K562 (cell line): ENCODE measurements around the gene FAHD2A. TPM values are rescaled to one million over a fixed set of nuclear protein-coding genes. Genes with fewer than 3 reads are reported as not detected.

Source experiments
- ATAC-seq: fragments of 200-7000 bp; cut with Tn5 transposase; 3 replicates; pipeline ENCODE4 v1.9.1; 2020; ENCODE audit warnings: moderate library complexity
- BruUV-seq: library from RNA; stranded (reverse); fragments of 400-500 nt; replicated peaks from 2 replicates; lab custom pipeline; 2021; lab: Mats Ljungman, UMichigan
- CTCF ChIA-PET: fragments of 300-600 bp; formaldehyde crosslinking; extraction: SDS; loops from one replicate; lab custom pipeline; 2021; ENCODE audit warnings: low intra/inter-chr PET ratio; lab: Yijun Ruan, JAX
- POLR2A ChIA-PET: fragments of 300-600, 350-650 bp; sonication (Branson Sonifier 250); formaldehyde crosslinking; extraction: SDS; loops from one replicate; lab custom pipeline; 2021; ENCODE audit warnings: antibody characterized with exemption, inconsistent platforms; lab: Yijun Ruan, JAX
- DNase-seq, 4 experiments: peaks; one replicate each; pipeline versions ENCODE4 v3.0.0 to v3.0.0-alpha.2; 2011 to 2018; ENCODE audit warnings: low spot score in 3 of 4, mixed read lengths in 3 of 4; ENCODE audit errors: extremely low read depth in 1 of 4
- FAIRE-seq: peaks from 2 replicates; lab custom pipeline; 2011; peaks lifted over from hg19 to GRCh38; lab: Jason Lieb, UNC
- H2AFZ ChIP-seq: 2 replicates; pipeline ENCODE4 v1.6.0; 2011; ENCODE audit warnings: low read depth, low read length, control low read depth, inconsistent platforms
- H3K27ac ChIP-seq: fragments of 200-600 bp; 3 replicates; pipeline ENCODE4 v1.8.0; 2011; ENCODE audit warnings: low read depth, mild to moderate bottlenecking, control low read depth, inconsistent platforms, low read length, moderate library complexity, mixed read lengths; ENCODE audit errors: extremely low read depth
- H3K27me3 ChIP-seq, 2 experiments: fragments of 300-600 bp in 1 of 2; 2 replicates in 1 of 2; 3 replicates in 1 of 2; pipeline versions ENCODE4 v1.6.0 to v1.8.0; 2011; ENCODE audit warnings: inconsistent platforms in 2 of 2, low read length in 2 of 2, mild to moderate bottlenecking in 1 of 2, mixed read lengths in 1 of 2, moderate library complexity in 1 of 2; ENCODE audit not compliant: control insufficient read depth in 2 of 2, insufficient read depth in 2 of 2
- H3K36me3 ChIP-seq: fragments of 300-600 bp; 3 replicates; pipeline ENCODE4 v1.8.0; 2011; ENCODE audit warnings: mild to moderate bottlenecking, low read length, inconsistent platforms; ENCODE audit not compliant: control insufficient read depth, insufficient read depth
- H3K4me1 ChIP-seq, 2 experiments: fragments of 200-600 bp in 1 of 2; replicated peaks in 1 of 2; 2 replicates in 1 of 2; 3 replicates in 1 of 2; pipeline versions ENCODE4 v1.5.1 to v1.8.0; 2011; ENCODE audit warnings: inconsistent platforms in 2 of 2, low read length in 2 of 2, mild to moderate bottlenecking in 1 of 2, mixed read lengths in 1 of 2, moderate library complexity in 1 of 2; ENCODE audit not compliant: control insufficient read depth in 2 of 2, insufficient read depth in 2 of 2
- H3K4me2 ChIP-seq: 2 replicates; pipeline ENCODE4 v1.6.1; 2011; ENCODE audit warnings: low read length, control low read depth, inconsistent platforms, mixed read lengths; ENCODE audit not compliant: insufficient read depth
- H3K4me3 ChIP-seq: fragments of 200-600 bp; sonication (generic), shearing (Covaris generic); 2 replicates; pipeline ENCODE4 v1.5.1; 2016; ENCODE audit warnings: control low read depth, inconsistent platforms
- H3K79me2 ChIP-seq: fragments of 200-600 bp; 3 replicates; pipeline ENCODE4 v1.8.0; 2011; ENCODE audit warnings: low read length, inconsistent platforms; ENCODE audit not compliant: control insufficient read depth, insufficient read depth
- H3K9ac ChIP-seq, 2 experiments: 2 replicates each; pipeline versions ENCODE4 v1.6.0 to v1.6.1; 2011; ENCODE audit warnings: low read depth in 2 of 2, low read length in 2 of 2, control low read depth in 1 of 2, inconsistent platforms in 1 of 2, mild to moderate bottlenecking in 1 of 2, mixed read lengths in 1 of 2; ENCODE audit not compliant: insufficient read depth in 1 of 2
- H3K9me1 ChIP-seq: one replicate; pipeline ENCODE4 v1.6.0; 2011; ENCODE audit warnings: inconsistent platforms, mild to moderate bottlenecking, low read length, moderate library complexity; ENCODE audit not compliant: control insufficient read depth, insufficient read depth
- H3K9me3 ChIP-seq: replicated peaks from 2 replicates; pipeline ENCODE4 v1.5.1; 2011; ENCODE audit warnings: low read depth, low read length, inconsistent platforms; ENCODE audit not compliant: control insufficient read depth, insufficient read depth
- H4K20me1 ChIP-seq: replicated peaks from 2 replicates; pipeline ENCODE4 v1.6.1; 2011; ENCODE audit warnings: low read length, inconsistent platforms, mixed read lengths; ENCODE audit not compliant: control insufficient read depth, insufficient read depth
- CHD1 ChIP-seq: fragments of 200-600 bp; sonication (generic); IDR thresholded peaks from one replicate; pipeline ENCODE4 v1.6.1; 2012; ENCODE audit warnings: mild to moderate bottlenecking, moderate library complexity, low read length, inconsistent platforms
- DACH1 ChIP-seq: fragments of 450-650 bp; IDR thresholded peaks from 2 replicates; pipeline ENCODE4 v1.6.1; 2018; ENCODE audit not compliant: partially characterized antibody
- DNMT1 ChIP-seq: fragments of 450-650 bp; IDR thresholded peaks from 2 replicates; pipeline ENCODE4 v1.6.1; 2016; ENCODE audit warnings: antibody characterized with exemption, mild to moderate bottlenecking
- EP400 ChIP-seq: fragments of 450-650 bp; IDR thresholded peaks from 2 replicates; pipeline ENCODE4 v1.6.1; 2017; ENCODE audit warnings: antibody characterized with exemption, mild to moderate bottlenecking, moderate library complexity
- FOXJ2 ChIP-seq: fragments of 200-800 bp; sonication (Bioruptor generic); IDR thresholded peaks from 2 replicates; pipeline ENCODE4 v1.6.1; 2016; ENCODE audit warnings: missing genetic modification characterization, missing compliant biosample characterization
- GATAD2B ChIP-seq: fragments of 450-650 bp; IDR thresholded peaks from 2 replicates; pipeline ENCODE4 v1.6.1; 2017; ENCODE audit warnings: mild to moderate bottlenecking, borderline replicate concordance
- GTF2F1 ChIP-seq: IDR thresholded peaks from 2 replicates; pipeline ENCODE4 v1.6.1; 2011; ENCODE audit warnings: low read depth, low read length, improper control_type of control experiment
- IRF2 ChIP-seq: sonication (generic); formaldehyde crosslinking; IDR thresholded peaks from 2 replicates; pipeline ENCODE4 v1.8.1; 2022; ENCODE audit warnings: mild to moderate bottlenecking, missing genetic modification reagents
- MTF1 ChIP-seq: fragments of 250-450 bp; sonication (Bioruptor Pico); IDR thresholded peaks from 2 replicates; pipeline ENCODE4 v1.9.0; 2021; ENCODE audit warnings: moderate library complexity, mild to moderate bottlenecking, inconsistent platforms, borderline replicate concordance
- NR2C2 ChIP-seq, 2 experiments: fragments of 200-800 bp in 1 of 2; sonication (Bioruptor generic) in 1 of 2; sonication (generic) in 1 of 2; formaldehyde crosslinking in 1 of 2; IDR thresholded peaks; 2 replicates each; pipeline versions ENCODE4 v1.6.1 to v1.8.0; 2016 to 2022; ENCODE audit warnings: mild to moderate bottlenecking in 1 of 2, missing compliant biosample characterization in 1 of 2, missing genetic modification characterization in 1 of 2, missing genetic modification reagents in 1 of 2
- RFX1 ChIP-seq: fragments of 450-650 bp; IDR thresholded peaks from 2 replicates; pipeline ENCODE4 v1.6.1; 2016; ENCODE audit warnings: mild to moderate bottlenecking, moderate library complexity
- RNF2 ChIP-seq: sonication (generic); IDR thresholded peaks from 2 replicates; pipeline ENCODE4 v1.6.1; 2016
- ZNF140 ChIP-seq: fragments of 250-450 bp; sonication (Bioruptor Pico); IDR thresholded peaks from 2 replicates; pipeline ENCODE4 v1.8.0; 2021; ENCODE audit warnings: moderate library complexity, mild to moderate bottlenecking, inconsistent platforms
- ZNF431 ChIP-seq: sonication (generic); formaldehyde crosslinking; IDR thresholded peaks from 2 replicates; pipeline ENCODE4 v1.8.0; 2022; ENCODE audit warnings: mild to moderate bottlenecking, missing genetic modification reagents
- ZNF764 ChIP-seq: fragments of 250-450 bp; sonication (Bioruptor Pico); IDR thresholded peaks from 2 replicates; pipeline ENCODE4 v1.4.0; 2020; ENCODE audit warnings: low read depth, mild to moderate bottlenecking, moderate library complexity
- WGBS: fragments of 100-300 bp; shearing (Covaris generic); methylation state at CpG from one replicate; pipeline ENCODE4 v1.1.6; 2016; ENCODE audit warnings: low coverage, mixed read lengths; ENCODE audit not compliant: insufficient coverage; ENCODE audit errors: missing lambda C conversion rate; 5-methylcytosine and 5-hydroxymethylcytosine counted together
- in situ Hi-C: fragments of 300-500 bp; cut with MboI; formaldehyde crosslinking; loops from 4 replicates; pipeline ENCODE4 v1.15.0; 2018; ENCODE audit warnings: inconsistent platforms, mixed read lengths
- intact Hi-C: fragments of 100-400 bp; cut with micrococcal nuclease; formaldehyde crosslinking; loops from 2 replicates; pipeline ENCODE4 v1.14.2; 2022
- polyA plus RNA-seq, 8 experiments: library from polyadenylated mRNA; depleted of rRNA in 4 of 8; stranded (reverse) in 5 of 8; unstranded in 3 of 8; fragments of >200 nt; fragmentation: Nextera tagmentation in 2 of 8; fragmentation: Illumina TruSeq in 1 of 8; extraction: Ambion mirVana in 2 of 8; extraction: Trizol in 1 of 8; gene quantifications; 2 replicates each; pipeline versions ENCODE4 v1.2.1 to v1.2.3, GENCODE V29; 2011 to 2014; ENCODE audit warnings: inconsistent platforms in 1 of 8, missing spikeins in 1 of 8
- total RNA-seq, 7 experiments: library from RNA; depleted of rRNA in 6 of 7; stranded (reverse); fragments of >200 nt in 6 of 7; fragmentation: Illumina TruSeq in 2 of 7; extraction: Trizol in 2 of 7; gene quantifications; 2 replicates each; pipeline versions ENCODE4 v1.2.1 to v1.2.3, GENCODE V29; 2011 to 2021; ENCODE audit warnings: low replicate concordance in 1 of 7
- TF ChIP-seq, protein P1 (sequence below): fragments of 450-650 bp; formaldehyde crosslinking; IDR thresholded peaks from 2 replicates; pipeline ENCODE4 v1.4.0; 2020; ENCODE audit warnings: mild to moderate bottlenecking, mixed read lengths
- TF ChIP-seq, protein P2 (sequence below): sonication (generic); formaldehyde crosslinking; IDR thresholded peaks from 2 replicates; pipeline ENCODE4 v1.8.0; 2022; ENCODE audit warnings: missing genetic modification reagents, mild to moderate bottlenecking, borderline replicate concordance

Gene FAHD2A
- total and polyA plus RNA-seq, 9 of the 15 experiments (the other 6 are each of a cell fraction or from before 2014, with no cell fraction given), result 13.8 to 41.0 (median 30.4) TPM

GRCh38 chr2:95382192-95382591 lies 20.3 kb upstream of the FAHD2A start:
- no peak for TF ChIP-seq MTF1 (CRISPR knock-in tag)
- TF ChIP-seq, protein P1, sequence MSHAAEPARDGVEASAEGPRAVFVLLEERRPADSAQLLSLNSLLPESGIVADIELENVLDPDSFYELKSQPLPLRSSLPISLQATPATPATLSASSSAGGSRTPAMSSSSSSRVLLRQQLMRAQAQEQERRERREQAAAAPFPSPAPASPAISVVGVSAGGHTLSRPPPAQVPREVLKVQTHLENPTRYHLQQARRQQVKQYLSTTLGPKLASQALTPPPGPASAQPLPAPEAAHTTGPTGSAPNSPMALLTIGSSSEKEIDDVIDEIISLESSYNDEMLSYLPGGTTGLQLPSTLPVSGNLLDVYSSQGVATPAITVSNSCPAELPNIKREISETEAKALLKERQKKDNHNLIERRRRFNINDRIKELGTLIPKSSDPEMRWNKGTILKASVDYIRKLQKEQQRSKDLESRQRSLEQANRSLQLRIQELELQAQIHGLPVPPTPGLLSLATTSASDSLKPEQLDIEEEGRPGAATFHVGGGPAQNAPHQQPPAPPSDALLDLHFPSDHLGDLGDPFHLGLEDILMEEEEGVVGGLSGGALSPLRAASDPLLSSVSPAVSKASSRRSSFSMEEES (CRISPR knock-in tag), result no peak
- TF ChIP-seq ZNF431 (CRISPR knock-in tag), result no peak
- TF ChIP-seq RNF2, result no peak
- TF ChIP-seq DACH1, result no peak
- no peak for TF ChIP-seq FOXJ2 (tag)
- TF ChIP-seq EP400, result no peak
- no peak for TF ChIP-seq GATAD2B
- no peak for TF ChIP-seq NR2C2 (CRISPR knock-in tag; IDR thresholded peaks at IDR 0.05)
- no peak for TF ChIP-seq NR2C2 (tag; IDR thresholded peaks at IDR 0.05)
- TF ChIP-seq ZNF140 (CRISPR knock-in tag), result no peak
- no peak for TF ChIP-seq IRF2 (CRISPR knock-in tag)
- no peak for TF ChIP-seq RFX1
- TF ChIP-seq CHD1, result no peak
- no peak for TF ChIP-seq ZNF764 (CRISPR knock-in tag)
- no peak for TF ChIP-seq GTF2F1
- TF ChIP-seq, protein P2, sequence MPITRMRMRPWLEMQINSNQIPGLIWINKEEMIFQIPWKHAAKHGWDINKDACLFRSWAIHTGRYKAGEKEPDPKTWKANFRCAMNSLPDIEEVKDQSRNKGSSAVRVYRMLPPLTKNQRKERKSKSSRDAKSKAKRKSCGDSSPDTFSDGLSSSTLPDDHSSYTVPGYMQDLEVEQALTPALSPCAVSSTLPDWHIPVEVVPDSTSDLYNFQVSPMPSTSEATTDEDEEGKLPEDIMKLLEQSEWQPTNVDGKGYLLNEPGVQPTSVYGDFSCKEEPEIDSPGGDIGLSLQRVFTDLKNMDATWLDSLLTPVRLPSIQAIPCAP (CRISPR knock-in tag), result no peak
- TF ChIP-seq DNMT1, result no peak
- DNase-seq, result no peak
- Histone ChIP-seq H2AFZ (no peak overlapping the region), H3K4me1 (no peaks in the 10 kb centered on the region; a peak in 1 of 5 replicates), H3K9me1 (no peaks in the 10 kb centered on the region), H3K4me3 (no peak overlapping the region), H3K36me3 (no peaks in the 10 kb centered on the region), H3K27ac (no peak overlapping the region), H3K9ac (no peak overlapping the region), H4K20me1 (no peaks in the 10 kb centered on the region; the same call in 1 of the 2 replicates), H3K9me3 (no peaks in the 10 kb centered on the region), H3K79me2 (no peaks in the 10 kb centered on the region), H3K27me3 (peaks cover 7 to 65% of the 10 kb centered on the region in 2 experiments; a peak in 4 of 5 replicates), H3K4me2 (no peak overlapping the region)
- ChIA-PET CTCF (no interaction called here), POLR2A (interaction anchor here (0.6 kb wide), 1 partner anchor 10 kb away, joined by 3 read pairs; no protein-coding TSS in a partner anchor)
- in situ Hi-C loops (no loop called here), intact Hi-C loops (loop anchor here (10.0 kb wide), 1 partner anchor 343 kb away; no protein-coding TSS in a partner anchor)
- under 1% methylated on average over 18 of the region's 20 CpGs for WGBS
- no peak for ATAC-seq
- FAIRE-seq, result no peak
- no TSS peak for BruUV-seq
